K562 (cell line): ENCODE results near the gene ZCWPW1. TPM values are rescaled to one million over a fixed set of nuclear protein-coding genes. Genes with fewer than 3 reads are reported as not detected.

Experiments used
- ARHGAP35 ChIP-seq: fragments of 450-650 bp; IDR thresholded peaks from 2 replicates; pipeline ENCODE4 v1.6.1; 2018; ENCODE audit not compliant: partially characterized antibody
- CHD2 ChIP-seq: IDR thresholded peaks from 2 replicates; pipeline ENCODE4 v1.6.1; 2011; ENCODE audit warnings: low read depth, low read length
- CREB1 ChIP-seq, 2 experiments: sonication (generic) in 1 of 2; formaldehyde crosslinking in 1 of 2; IDR thresholded peaks; 2 replicates each; pipeline versions ENCODE4 v1.6.1 to v1.8.0; 2012 to 2022; ENCODE audit warnings: inconsistent platforms in 1 of 2, mild to moderate bottlenecking in 1 of 2, missing genetic modification reagents in 1 of 2, moderate library complexity in 1 of 2
- ILF3 ChIP-seq: fragments of 450-650 bp; IDR thresholded peaks from 2 replicates; pipeline ENCODE4 v1.6.1; 2018; ENCODE audit warnings: antibody characterized with exemption, mild to moderate bottlenecking, moderate library complexity, borderline replicate concordance
- MXD1 ChIP-seq: fragments of 250-450 bp; sonication (Bioruptor Pico); IDR thresholded peaks from 2 replicates; pipeline ENCODE4 v1.8.0; 2021; ENCODE audit warnings: borderline replicate concordance, mild to moderate bottlenecking, moderate library complexity; ENCODE audit not compliant: poor library complexity, severe bottlenecking
- MYC ChIP-seq, 2 experiments: fragments of 250-450 bp in 1 of 2; sonication (Bioruptor Pico) in 1 of 2; IDR thresholded peaks; 2 replicates each; pipeline versions ENCODE4 v1.5.1 to v1.6.1; 2012 to 2021; ENCODE audit warnings: low read depth in 2 of 2, borderline replicate concordance in 1 of 2, improper control_type of control experiment in 1 of 2, low read length in 1 of 2, mild to moderate bottlenecking in 1 of 2, moderate library complexity in 1 of 2
- NFIC ChIP-seq: fragments of 450-650 bp; IDR thresholded peaks from 2 replicates; pipeline ENCODE4 v1.6.1; 2017; ENCODE audit warnings: mild to moderate bottlenecking, inconsistent platforms
- NR2C1 ChIP-seq, 2 experiments: fragments of 450-650 bp; IDR thresholded peaks; 2 replicates each; pipeline ENCODE4 v1.6.1; 2017; ENCODE audit warnings: mild to moderate bottlenecking in 2 of 2, antibody characterized with exemption in 1 of 2, inconsistent platforms in 1 of 2, missing compliant biosample characterization in 1 of 2, missing genetic modification characterization in 1 of 2
- PCBP1 ChIP-seq: fragments of 200-400 bp; formaldehyde crosslinking; IDR thresholded peaks from 2 replicates; pipeline ENCODE4 v1.6.1; 2018; ENCODE audit warnings: mild to moderate bottlenecking, low read depth, low read length; ENCODE audit not compliant: poor library complexity, severe bottlenecking
- RBFOX2 ChIP-seq: fragments of 200-400 bp; formaldehyde crosslinking; IDR thresholded peaks from 2 replicates; pipeline ENCODE4 v1.6.1; 2017; ENCODE audit warnings: low read depth, mild to moderate bottlenecking, low read length, moderate library complexity
- SNAPC5 ChIP-seq: fragments of 250-450 bp; sonication (Bioruptor Pico); IDR thresholded peaks from 2 replicates; pipeline ENCODE4 v1.8.0; 2021; ENCODE audit warnings: moderate library complexity, mild to moderate bottlenecking, inconsistent platforms
- SPI1 ChIP-seq: IDR thresholded peaks from 2 replicates; pipeline ENCODE4 v1.6.1; 2011; ENCODE audit warnings: low read depth, low read length, control low read depth, borderline replicate concordance
- ZSCAN29 ChIP-seq: fragments of 450-650 bp; IDR thresholded peaks from 2 replicates; pipeline ENCODE4 v1.6.1; 2017
- polyA plus RNA-seq, 8 experiments: library from polyadenylated mRNA; depleted of rRNA in 4 of 8; stranded (reverse) in 5 of 8; unstranded in 3 of 8; fragments of >200 nt; fragmentation: Nextera tagmentation in 2 of 8; fragmentation: Illumina TruSeq in 1 of 8; extraction: Ambion mirVana in 2 of 8; extraction: Trizol in 1 of 8; gene quantifications; 2 replicates each; pipeline versions ENCODE4 v1.2.1 to v1.2.3, GENCODE V29; 2011 to 2014; ENCODE audit warnings: inconsistent platforms in 1 of 8, missing spikeins in 1 of 8
- total RNA-seq, 7 experiments: library from RNA; depleted of rRNA in 6 of 7; stranded (reverse); fragments of >200 nt in 6 of 7; fragmentation: Illumina TruSeq in 2 of 7; extraction: Trizol in 2 of 7; gene quantifications; 2 replicates each; pipeline versions ENCODE4 v1.2.1 to v1.2.3, GENCODE V29; 2011 to 2021; ENCODE audit warnings: low replicate concordance in 1 of 7
- TF ChIP-seq, protein P1 (sequence below): fragments of 450-650 bp; formaldehyde crosslinking; IDR thresholded peaks from 2 replicates; pipeline ENCODE4 v1.4.0; 2020; ENCODE audit warnings: mild to moderate bottlenecking, moderate library complexity
- TF ChIP-seq, protein P2 (sequence below), 2 experiments: fragments of 450-650 bp in 1 of 2; sonication (generic) in 1 of 2; formaldehyde crosslinking; conservative IDR thresholded peaks; 2 replicates each; pipeline versions ENCODE4 v1.4.0 to v1.8.1; 2020 to 2022; ENCODE audit warnings: mild to moderate bottlenecking in 1 of 2, missing genetic modification reagents in 1 of 2

Gene ZCWPW1
- total and polyA plus RNA-seq, 9 of the 15 experiments (the other 6 are each of a cell fraction or from before 2014, with no cell fraction given) = 0.18 to 1.7 (median 1.2) TPM

GRCh38 chr7:100430493-100431285 is 2.2 kb upstream of the ZCWPW1 start (continued):
- TF ChIP-seq, protein P1, sequence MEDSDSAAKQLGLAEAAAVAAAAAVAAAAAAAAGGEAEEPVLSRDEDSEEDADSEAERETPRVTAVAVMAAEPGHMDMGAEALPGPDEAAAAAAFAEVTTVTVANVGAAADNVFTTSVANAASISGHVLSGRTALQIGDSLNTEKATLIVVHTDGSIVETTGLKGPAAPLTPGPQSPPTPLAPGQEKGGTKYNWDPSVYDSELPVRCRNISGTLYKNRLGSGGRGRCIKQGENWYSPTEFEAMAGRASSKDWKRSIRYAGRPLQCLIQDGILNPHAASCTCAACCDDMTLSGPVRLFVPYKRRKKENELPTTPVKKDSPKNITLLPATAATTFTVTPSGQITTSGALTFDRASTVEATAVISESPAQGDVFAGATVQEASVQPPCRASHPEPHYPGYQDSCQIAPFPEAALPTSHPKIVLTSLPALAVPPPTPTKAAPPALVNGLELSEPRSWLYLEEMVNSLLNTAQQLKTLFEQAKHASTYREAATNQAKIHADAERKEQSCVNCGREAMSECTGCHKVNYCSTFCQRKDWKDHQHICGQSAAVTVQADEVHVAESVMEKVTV = no peak
- TF ChIP-seq CREB1 (IDR thresholded peaks at IDR 0.05) (no peak), CREB1 (CRISPR knock-in tag; IDR thresholded peaks at IDR 0.05) (no peak), PCBP1 (no peak), ILF3 (no peak), MYC (IDR thresholded peaks at IDR 0.05; ENCODE audit: low read depth, low read length) (no peak), MYC (CRISPR knock-in tag; IDR thresholded peaks at IDR 0.05; ENCODE audit: borderline replicate concordance, low read depth) (no peak), ARHGAP35 (no peak), ZSCAN29 (no peak), SPI1 (peak; percentile 69; the same call in 1 of the 2 replicates), RBFOX2 (no peak; the same call in 1 of the 2 replicates), SNAPC5 (CRISPR knock-in tag) (no peak), CHD2 (no peak), NR2C1 (IDR thresholded peaks at IDR 0.05) (no peak), NR2C1 (tag; IDR thresholded peaks at IDR 0.05) (no peak), NFIC (peak; percentile 4; the same call in 1 of the 2 replicates), MXD1 (CRISPR knock-in tag) (no peak)
- TF ChIP-seq, protein P2, sequence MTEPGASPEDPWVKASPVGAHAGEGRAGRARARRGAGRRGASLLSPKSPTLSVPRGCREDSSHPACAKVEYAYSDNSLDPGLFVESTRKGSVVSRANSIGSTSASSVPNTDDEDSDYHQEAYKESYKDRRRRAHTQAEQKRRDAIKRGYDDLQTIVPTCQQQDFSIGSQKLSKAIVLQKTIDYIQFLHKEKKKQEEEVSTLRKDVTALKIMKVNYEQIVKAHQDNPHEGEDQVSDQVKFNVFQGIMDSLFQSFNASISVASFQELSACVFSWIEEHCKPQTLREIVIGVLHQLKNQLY (CRISPR knock-in tag; conservative IDR thresholded peaks at IDR 0.05) = no peak
